Myocyte (in vitro differentiated cells): ENCODE measurements around the gene GSE1. TPM values are rescaled to one million over a fixed set of nuclear protein-coding genes. Genes with fewer than 3 reads are reported as not detected.

Source experiments
- DNase-seq: peaks from one replicate; pipeline ENCODE4 v3.0.0-alpha.2; 2012; ENCODE audit warnings: low read depth
- total RNA-seq: library from RNA; depleted of rRNA; stranded (reverse); fragments of >200 nt; gene quantifications from 2 replicates; pipeline ENCODE4 v1.2.3, GENCODE V29; 2014

GSE1 gene
- total RNA-seq, 1 donor from 2014 or later = 37.4 TPM

GRCh38 chr16:85616607-85617321 is 3.6 kb downstream of the GSE1 start:
- DNase-seq = no peak

- no peak for DNase-seq
Observed at GRCh38 chr16:85617948-85618347, 4.8 kb downstream of the GSE1 start.

- DNase-seq = no peak
Observed at GRCh38 chr16:85618521-85618920, 5.4 kb downstream of the GSE1 start.

GRCh38 chr16:85619101-85619891 is 6.2 kb downstream of the GSE1 start:
- no peak for DNase-seq

GRCh38 chr16:85620374-85620773 is 7.3 kb downstream of the GSE1 start:
- no peak for DNase-seq

GRCh38 chr16:85621698-85622428 is 8.7 kb downstream of the GSE1 start:
- peak; percentile 25 for DNase-seq

GRCh38 chr16:85622683-85623082 is 9.6 kb downstream of the GSE1 start:
- peak; percentile 29 for DNase-seq

- DNase-seq = no peak
Observed at GRCh38 chr16:85623250-85623649, 10.1 kb downstream of the GSE1 start.

- no peak for DNase-seq
Observed at GRCh38 chr16:85623997-85624601, 11.0 kb downstream of the GSE1 start.

- DNase-seq = no peak
Observed at GRCh38 chr16:85624646-85625045, 11.5 kb downstream of the GSE1 start.

GRCh38 chr16:85625053-85625452 is 11.9 kb downstream of the GSE1 start:
- DNase-seq = no peak

- no peak for DNase-seq
Observed at GRCh38 chr16:85625485-85626117, 12.5 kb downstream of the GSE1 start.

- no peak for DNase-seq
Observed at GRCh38 chr16:85626191-85626981, 13.3 kb downstream of the GSE1 start.

- no peak for DNase-seq
Observed at GRCh38 chr16:85627089-85627488, 14.0 kb downstream of the GSE1 start.

- peak; percentile 84 for DNase-seq
Observed at GRCh38 chr16:85627526-85628264, 14.6 kb downstream of the GSE1 start.

GRCh38 chr16:85628265-85628556 is 15.1 kb downstream of the GSE1 start:
- DNase-seq = no peak

- no peak for DNase-seq
Observed at GRCh38 chr16:85628645-85629044, 15.5 kb downstream of the GSE1 start.

GRCh38 chr16:85629326-85629725 is 16.2 kb downstream of the GSE1 start:
- no peak for DNase-seq

- no peak for DNase-seq
Observed at GRCh38 chr16:85629853-85630252, 16.7 kb downstream of the GSE1 start.

GRCh38 chr16:85631230-85631629 is 18.1 kb downstream of the GSE1 start:
- no peak for DNase-seq
